Breast epithelium (tissue), 3 donors: ENCODE measurements around the gene CTDSPL.

Experiments
- POLR2A ChIP-seq: fragments of 450-650 bp; IDR thresholded peaks from one replicate; pipeline ENCODE4 v1.6.1; 2016; ENCODE audit warnings: antibody characterized with exemption, mild to moderate bottlenecking, moderate library complexity
- POLR2AphosphoS5 ChIP-seq, 3 donors: sonication (generic); formaldehyde crosslinking; IDR thresholded peaks; one replicate each; pipeline ENCODE4 v1.6.1; 2017; ENCODE audit warnings: antibody characterized with exemption in 3 of 3
- TF ChIP-seq, protein P1 (sequence below), 3 donors: fragments of 450-650 bp; IDR thresholded peaks; one replicate each; pipeline ENCODE4 v1.5.1; 2016 to 2017; ENCODE audit warnings: antibody characterized with exemption in 3 of 3, mild to moderate bottlenecking in 3 of 3, moderate library complexity in 3 of 3

DNA sequence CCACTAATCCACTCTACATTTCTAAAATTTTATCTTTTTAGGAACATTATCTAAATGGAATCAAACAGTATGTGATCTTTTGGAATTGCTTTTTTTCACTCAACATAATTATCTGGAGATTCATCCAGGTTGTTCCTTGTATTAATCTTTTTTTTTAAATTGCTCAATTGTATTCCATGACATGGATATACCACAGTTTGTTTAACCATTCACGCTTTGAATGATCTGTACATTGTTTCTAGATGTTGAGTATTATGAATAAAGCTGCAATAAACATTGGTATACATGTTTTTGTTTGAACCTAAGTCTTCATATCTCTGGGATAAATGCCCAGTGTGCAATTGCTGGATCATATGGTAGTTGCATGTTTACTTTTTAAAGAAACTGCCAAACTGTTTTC, 5.5 kb downstream of the CTDSPL start:
- TF ChIP-seq, protein P1, sequence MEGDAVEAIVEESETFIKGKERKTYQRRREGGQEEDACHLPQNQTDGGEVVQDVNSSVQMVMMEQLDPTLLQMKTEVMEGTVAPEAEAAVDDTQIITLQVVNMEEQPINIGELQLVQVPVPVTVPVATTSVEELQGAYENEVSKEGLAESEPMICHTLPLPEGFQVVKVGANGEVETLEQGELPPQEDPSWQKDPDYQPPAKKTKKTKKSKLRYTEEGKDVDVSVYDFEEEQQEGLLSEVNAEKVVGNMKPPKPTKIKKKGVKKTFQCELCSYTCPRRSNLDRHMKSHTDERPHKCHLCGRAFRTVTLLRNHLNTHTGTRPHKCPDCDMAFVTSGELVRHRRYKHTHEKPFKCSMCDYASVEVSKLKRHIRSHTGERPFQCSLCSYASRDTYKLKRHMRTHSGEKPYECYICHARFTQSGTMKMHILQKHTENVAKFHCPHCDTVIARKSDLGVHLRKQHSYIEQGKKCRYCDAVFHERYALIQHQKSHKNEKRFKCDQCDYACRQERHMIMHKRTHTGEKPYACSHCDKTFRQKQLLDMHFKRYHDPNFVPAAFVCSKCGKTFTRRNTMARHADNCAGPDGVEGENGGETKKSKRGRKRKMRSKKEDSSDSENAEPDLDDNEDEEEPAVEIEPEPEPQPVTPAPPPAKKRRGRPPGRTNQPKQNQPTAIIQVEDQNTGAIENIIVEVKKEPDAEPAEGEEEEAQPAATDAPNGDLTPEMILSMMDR (IDR thresholded peaks at IDR 0.05): no peak
- TF ChIP-seq POLR2AphosphoS5 (IDR thresholded peaks at IDR 0.05): no peak
- no peak for TF ChIP-seq POLR2A
